Measurements from ENCODE around the gene IFT25. TPM values are rescaled to one million over a fixed set of nuclear protein-coding genes. Genes with fewer than 3 reads are reported as not detected.

Gene IFT25
- total RNA-seq (2016; rRNA removed; fragmentation: Illumina TruSeq; extraction: Trizol), result 48.0 and 52.8 TPM in 2 replicates
- total RNA-seq (2016; cell fraction: cytosol; rRNA removed; fragmentation: Illumina TruSeq; extraction: Trizol; ENCODE audit: low read depth), result 24.1 and 25.2 TPM in 2 replicates
- total RNA-seq (2016; cell fraction: insoluble cytoplasmic fraction; rRNA removed; fragmentation: Illumina TruSeq; extraction: Trizol), result 51.0 and 53.3 TPM in 2 replicates
- total RNA-seq (2016; cell fraction: membrane; rRNA removed; fragmentation: Illumina TruSeq; extraction: Trizol), result 25.7 and 27.9 TPM in 2 replicates
- total RNA-seq (2016; cell fraction: nucleus; rRNA removed; fragmentation: Illumina TruSeq; extraction: Trizol), result 33.4 and 40.9 TPM in 2 replicates
- polyA plus RNA-seq (2011; rRNA removed), result 12.7 and 19.7 TPM in 2 replicates
- polyA plus RNA-seq (2011; cell fraction: cytosol; rRNA removed), result 6.7 and 7.6 TPM in 2 replicates
- polyA plus RNA-seq (2011; cell fraction: nucleus; rRNA removed), result 9.1 and 12.2 TPM in 2 replicates
- 14.1 and 30.4 TPM in 2 replicates for polyA plus RNA-seq (2012)
- polyA plus RNA-seq (2016; cell fraction: cytosol; fragmentation: Illumina TruSeq; extraction: Trizol; ENCODE audit: low read depth), result 34.6 and 42.0 TPM in 2 replicates
- 68.1 and 73.1 TPM in 2 replicates for polyA plus RNA-seq (2016; cell fraction: insoluble cytoplasmic fraction; fragmentation: Illumina TruSeq; extraction: Trizol; ENCODE audit: low read depth)
- polyA plus RNA-seq (2016; cell fraction: membrane; fragmentation: Illumina TruSeq; extraction: Trizol; ENCODE audit: low read depth), result 29.4 and 29.9 TPM in 2 replicates
- polyA plus RNA-seq (2016; cell fraction: nucleus; fragmentation: Illumina TruSeq; extraction: Trizol; ENCODE audit: insufficient read depth, low read depth), result 50.9 and 56.0 TPM in 2 replicates
- 0.70 and 3.3 TPM in 2 replicates for polyA minus RNA-seq (2011; rRNA and poly(A)+ RNA removed; ENCODE audit: low replicate concordance)
- polyA minus RNA-seq (2011; cell fraction: cytosol; rRNA and poly(A)+ RNA removed), result 3.1 and 3.6 TPM in 2 replicates
- 30.0 and 36.9 TPM in 2 replicates for polyA minus RNA-seq (2011; cell fraction: nucleus; rRNA and poly(A)+ RNA removed)
- percentile 67 among the genes with signal in this experiment for Bru-seq, nascent RNA
- percentile 55 among the genes with signal in this experiment for BruChase-seq, experiment 1, labeled RNA remaining after a 6-hour chase
- percentile 67 among the genes with signal in this experiment for BruChase-seq, experiment 2, labeled RNA remaining after a 2-hour chase
- long read RNA-seq, experiment 1, transcript HSPB11-201 (6 exons, 915 nt), result major isoform, 42 of 64 reads
- long read RNA-seq, experiment 1, partial matches to known transcripts, result 4 of 64 reads
- long read RNA-seq, experiment 1, other reads (novel, unspliced or antisense), result 18 of 64 reads
- long read RNA-seq, experiment 2, transcript HSPB11-201 (6 exons, 915 nt), result major isoform, 13 of 25 reads
- long read RNA-seq, experiment 2, partial matches to known transcripts, result 5 of 25 reads
- long read RNA-seq, experiment 2, other reads (novel, unspliced or antisense), result 5 of 25 reads

- Histone ChIP-seq H3K9me3 (ENCODE audit: low read length) (no peaks in the 10 kb centered on the region), H3K4me1 (ENCODE audit: insufficient read depth, low read length) (peaks cover 69% of the 10 kb centered on the region), H3K4me2 (ENCODE audit: low read depth, low read length) (peak within 1 kb of the TSS; percentile 87), H3K27me3 (ENCODE audit: control insufficient read depth in 1 of 2, insufficient read depth in 2 of 2, low read length in 2 of 2) (no peaks in the 10 kb centered on the region; a peak in 1 of 5 replicates), H3K79me2 (ENCODE audit: insufficient read depth, low read length) (peaks cover 56% of the 10 kb centered on the region), H2AFZ (ENCODE audit: low read length) (no peak within 1 kb of the TSS), H3K36me3 (replicated peaks in 1 of 2; ENCODE audit: control insufficient read depth in 1 of 2, insufficient read depth in 2 of 2, low read length in 2 of 2) (peaks cover 2 to 10% of the 10 kb centered on the region in 2 experiments; a peak in 3 of 5 replicates), H3K4me3 (replicated peaks in 1 of 3; ENCODE audit: insufficient read depth in 1 of 3, low read depth in 2 of 3, low read length in 3 of 3) (peak within 1 kb of the TSS; percentile 84 to 99 (median 98)), H3K9ac (ENCODE audit: insufficient read depth, low read depth, low read length) (peak within 1 kb of the TSS; percentile 78), H4K20me1 (ENCODE audit: insufficient read depth, low read length) (0 out of 2 replicates have a peak, but pooled peaks cover 4% of the 10 kb centered on the region), H3K27ac (ENCODE audit: extremely low read length, insufficient read depth, low read length) (peak within 1 kb of the TSS; percentile 82)
- no TSS peak for BruUV-seq (replicated peaks)
- in situ Hi-C loops (cut with HindIII; ENCODE audit: extremely low pct_ligation_motif_present, low pct_unique_long_range_greater_than_20kb) (no loop called here), intact Hi-C loops (cut with micrococcal nuclease; ENCODE audit: unreplicated experiment) (loop anchor here (5.0 kb wide), 1 partner anchor 53 kb away; the partner anchor contains the start of gene DIO1)
- ATAC-seq (peak; percentile 85), FAIRE-seq (no peak), DNase-seq (ENCODE audit: low spot score) (peak; percentile 85)
- under 1% methylated on average over 34 of the region's 90 CpGs for WGBS (ENCODE audit: low lambda C conversion rate)
- CTCF ChIA-PET (ENCODE audit: low intra/inter-chr PET ratio, low total read pairs), result no interaction called here
- POLR2A ChIA-PET, result interaction anchor here (0.6 to 2.6 kb wide), 28 partner anchors 8 to 115 kb away, joined by 3 to 46 read pairs (median 5); partner anchors contain the start of genes DIO1, NDC1 and YIPF1
- TF ChIP-seq BRD4 (CRISPR knock-in tag; IDR thresholded peaks at IDR 0.05), result 0 out of 2 replicates have a peak, but pooled peaks have one; percentile 27
- no peak; the same call in 1 of the 2 replicates for TF ChIP-seq ZBTB43 (CRISPR knock-in tag; conservative IDR thresholded peaks at IDR 0.05)
- no peak for TF ChIP-seq ZBTB37 (CRISPR knock-in tag; IDR thresholded peaks at IDR 0.05)
- no peak for TF ChIP-seq TBP (CRISPR knock-in tag; IDR thresholded peaks at IDR 0.05)
- TF ChIP-seq TARDBP (CRISPR knock-in tag; IDR thresholded peaks at IDR 0.05), result no peak; the same call in 1 of the 2 replicates
- TF ChIP-seq ZNF790 (CRISPR knock-in tag; IDR thresholded peaks at IDR 0.05; ENCODE audit: borderline replicate concordance), result no peak
- no peak for TF ChIP-seq MIER2 (CRISPR knock-in tag; IDR thresholded peaks at IDR 0.05)
- peak; percentile 25; the same call in 1 of the 3 replicates for TF ChIP-seq MXI1 (IDR thresholded peaks at IDR 0.05; ENCODE audit: borderline replicate concordance, low read depth, low read length)
- TF ChIP-seq ATF4 (CRISPR knock-in tag; IDR thresholded peaks at IDR 0.05), result peak in 1 of 2 experiments; percentile 36; a peak in 1 of 4 replicates
- TF ChIP-seq KDM3A (CRISPR knock-in tag; IDR thresholded peaks at IDR 0.05; ENCODE audit: low read depth), result no peak
- no peak; the same call in 1 of the 2 replicates for TF ChIP-seq ATF2 (CRISPR knock-in tag; IDR thresholded peaks at IDR 0.05)
Observed at GRCh38 chr1:53945433-53946251, at the start of gene IFT25. IFT25 (minus strand) TSS chr1:53945699; CDS start chr1:53940082, 5,617 bp downstream.

All from HepG2 (cell line).